OCI-LY1 (cell line): ENCODE measurements around the gene NAXD.
A peak's percentile ranks its signal among the peaks of the same experiment; 100 is the strongest.
"Not testable (repeated sequence)": the region's sequence is repeated elsewhere in the genome, so short reads cannot be mapped to it uniquely, and the experiment has no call there.

Experiments used
- H2AFZ ChIP-seq: fragments of 200-600 bp; sonication (generic), shearing (Covaris generic); 2 replicates; pipeline ENCODE4 v1.6.0; 2014; ENCODE audit warnings: antibody characterized with exemption, mild to moderate bottlenecking, low read length
- H3F3A ChIP-seq: fragments of 200-600 bp; sonication (generic), shearing (Covaris generic); 2 replicates; pipeline ENCODE4 v1.6.0; 2014; ENCODE audit warnings: mild to moderate bottlenecking, antibody characterized with exemption, low read length, moderate library complexity; ENCODE audit not compliant: insufficient read depth
- H3K27ac ChIP-seq: fragments of 200-600 bp; sonication (generic); 2 replicates; pipeline ENCODE4 v1.5.1; 2014; ENCODE audit warnings: low read length, mixed run types, mild to moderate bottlenecking, low read depth; ENCODE audit not compliant: poor library complexity, severe bottlenecking
- H3K27me3 ChIP-seq: fragments of 200-600 bp; sonication (generic); 2 replicates; pipeline ENCODE4 v1.6.0; 2014; ENCODE audit warnings: antibody characterized with exemption, mild to moderate bottlenecking, low read length, moderate library complexity; ENCODE audit not compliant: insufficient read depth
- H3K36me3 ChIP-seq: fragments of 200-600 bp; sonication (generic); 2 replicates; pipeline ENCODE4 v1.6.1; 2014; ENCODE audit warnings: mild to moderate bottlenecking, antibody characterized with exemption, low read length, moderate library complexity, mixed read lengths; ENCODE audit not compliant: insufficient read depth
- H3K4me1 ChIP-seq: fragments of 200-600 bp; sonication (generic); 2 replicates; pipeline ENCODE4 v1.5.1; 2014; ENCODE audit warnings: mild to moderate bottlenecking, low read length, moderate library complexity; ENCODE audit not compliant: insufficient read depth, severe bottlenecking
- H3K4me2 ChIP-seq: fragments of 200-600 bp; sonication (generic), shearing (Covaris generic); 2 replicates; pipeline ENCODE4 v1.6.1; 2014; ENCODE audit warnings: low read length
- H3K4me3 ChIP-seq: fragments of 200-600 bp; sonication (generic); 2 replicates; pipeline ENCODE4 v1.5.1; 2014; ENCODE audit warnings: low read length, low read depth, mild to moderate bottlenecking, mixed read lengths; ENCODE audit not compliant: poor library complexity, severe bottlenecking
- H3K79me2 ChIP-seq: fragments of 200-600 bp; shearing (Covaris generic); 2 replicates; pipeline ENCODE4 v1.6.1; 2016; ENCODE audit warnings: mixed run types, low read length, mixed read lengths; ENCODE audit not compliant: insufficient read depth
- H3K9ac ChIP-seq: fragments of 200-600 bp; sonication (generic), shearing (Covaris generic); 2 replicates; pipeline ENCODE4 v1.6.1; 2014; ENCODE audit warnings: mild to moderate bottlenecking, low read length, mixed read lengths
- H3K9me2 ChIP-seq: fragments of 200-600 bp; sonication (generic), shearing (Covaris generic); 2 replicates; pipeline ENCODE4 v1.6.1; 2014; ENCODE audit warnings: low read depth, mild to moderate bottlenecking, low read length, mixed read lengths
- H3K9me3 ChIP-seq: fragments of 200-600 bp; shearing (Covaris generic); 2 replicates; pipeline ENCODE4 v1.6.1; 2014; ENCODE audit warnings: low read length, mixed read lengths
- H4K20me1 ChIP-seq: fragments of 200-600 bp; sonication (generic), shearing (Covaris generic); 2 replicates; pipeline ENCODE4 v1.6.0; 2016; ENCODE audit warnings: mild to moderate bottlenecking, low read length; ENCODE audit not compliant: insufficient read depth
- EZH2 ChIP-seq: fragments of 200-600 bp; sonication (generic), shearing (Covaris generic); IDR thresholded peaks from 2 replicates; pipeline ENCODE4 v1.8.0; 2017; ENCODE audit warnings: borderline replicate concordance, mixed run types, mild to moderate bottlenecking, antibody characterized with exemption, low read length, moderate library complexity, mixed read lengths
- TF ChIP-seq, protein P1 (sequence below): fragments of 200-600 bp; sonication (generic), shearing (Covaris generic); IDR thresholded peaks from 2 replicates; pipeline ENCODE4 v1.5.1; 2017; ENCODE audit warnings: mild to moderate bottlenecking, antibody characterized with exemption, low read length, moderate library complexity, mixed read lengths

Gene NAXD

GRCh38 chr13:110665491-110666254, 50.3 kb downstream of the NAXD start:
- peaks cover 94% of the 10 kb centered on the region for H3K36me3 ChIP-seq
- H3K79me2 ChIP-seq, result no peaks in the 10 kb centered on the region
- H3K9me2 ChIP-seq, result no peaks in the 10 kb centered on the region
- H2AFZ ChIP-seq, result no peak overlapping the region
- no peaks in the 10 kb centered on the region for H3K27me3 ChIP-seq
- no peaks in the 10 kb centered on the region for H3F3A ChIP-seq
- 0 out of 2 replicates have a peak, but pooled peaks cover 4% of the 10 kb centered on the region for H3K9me3 ChIP-seq
- H3K27ac ChIP-seq, result peak overlapping the region; percentile 75
- peak overlapping the region; percentile 34; the same call in 1 of the 2 replicates for H3K4me2 ChIP-seq
- H3K4me1 ChIP-seq, result peaks cover 22% of the 10 kb centered on the region
- H4K20me1 ChIP-seq, result no peaks in the 10 kb centered on the region
- TF ChIP-seq, protein P1, sequence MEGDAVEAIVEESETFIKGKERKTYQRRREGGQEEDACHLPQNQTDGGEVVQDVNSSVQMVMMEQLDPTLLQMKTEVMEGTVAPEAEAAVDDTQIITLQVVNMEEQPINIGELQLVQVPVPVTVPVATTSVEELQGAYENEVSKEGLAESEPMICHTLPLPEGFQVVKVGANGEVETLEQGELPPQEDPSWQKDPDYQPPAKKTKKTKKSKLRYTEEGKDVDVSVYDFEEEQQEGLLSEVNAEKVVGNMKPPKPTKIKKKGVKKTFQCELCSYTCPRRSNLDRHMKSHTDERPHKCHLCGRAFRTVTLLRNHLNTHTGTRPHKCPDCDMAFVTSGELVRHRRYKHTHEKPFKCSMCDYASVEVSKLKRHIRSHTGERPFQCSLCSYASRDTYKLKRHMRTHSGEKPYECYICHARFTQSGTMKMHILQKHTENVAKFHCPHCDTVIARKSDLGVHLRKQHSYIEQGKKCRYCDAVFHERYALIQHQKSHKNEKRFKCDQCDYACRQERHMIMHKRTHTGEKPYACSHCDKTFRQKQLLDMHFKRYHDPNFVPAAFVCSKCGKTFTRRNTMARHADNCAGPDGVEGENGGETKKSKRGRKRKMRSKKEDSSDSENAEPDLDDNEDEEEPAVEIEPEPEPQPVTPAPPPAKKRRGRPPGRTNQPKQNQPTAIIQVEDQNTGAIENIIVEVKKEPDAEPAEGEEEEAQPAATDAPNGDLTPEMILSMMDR, result no peak
- TF ChIP-seq EZH2, result no peak
- H3K4me3 ChIP-seq, result no peak overlapping the region
- H3K9ac ChIP-seq, result peak overlapping the region; percentile 40; the same call in 1 of the 2 replicates

- peaks cover 22% of the 10 kb centered on the region for H3K4me1 ChIP-seq
- no peaks in the 10 kb centered on the region for H3F3A ChIP-seq
- H3K9me3 ChIP-seq, result 0 out of 2 replicates have a peak, but pooled peaks cover under 1% of the 10 kb centered on the region
- no peaks in the 10 kb centered on the region for H3K27me3 ChIP-seq
- H3K4me3 ChIP-seq, result no peak overlapping the region
- TF ChIP-seq, protein P1, result no peak
- no peak for TF ChIP-seq EZH2
- no peaks in the 10 kb centered on the region for H3K9me2 ChIP-seq
- peak overlapping the region; percentile 34; the same call in 1 of the 2 replicates for H3K4me2 ChIP-seq
- peak overlapping the region; percentile 40; the same call in 1 of the 2 replicates for H3K9ac ChIP-seq
- peak overlapping the region; percentile 75 for H3K27ac ChIP-seq
- no peaks in the 10 kb centered on the region for H3K79me2 ChIP-seq
- H4K20me1 ChIP-seq, result no peaks in the 10 kb centered on the region
- peaks cover 90% of the 10 kb centered on the region for H3K36me3 ChIP-seq
- no peak overlapping the region for H2AFZ ChIP-seq
Measured at GRCh38 chr13:110666255-110666533, 50.8 kb downstream of the NAXD start.

DNA sequence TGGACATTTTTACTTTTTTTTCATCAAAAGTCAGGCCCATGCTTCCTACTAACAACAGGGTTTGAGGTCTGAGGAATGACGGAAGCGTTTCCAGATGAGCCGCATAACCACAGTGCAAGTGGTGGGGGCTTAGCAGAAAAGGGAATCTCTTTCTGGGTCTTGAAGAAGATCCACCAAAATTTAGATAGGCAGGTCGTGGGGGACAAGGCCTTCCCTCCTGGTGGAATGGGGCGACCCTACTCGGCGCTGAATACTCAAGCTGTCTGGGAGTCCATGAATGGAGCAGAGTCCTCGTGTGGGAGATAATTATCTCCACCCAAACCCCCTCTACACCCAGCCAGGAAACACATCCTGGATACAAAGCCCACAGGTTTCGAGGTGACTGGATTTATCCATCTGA, 53.7 kb downstream of the NAXD start:
- H3K9me3 ChIP-seq, result no peaks in the 10 kb centered on the region
- TF ChIP-seq, protein P1, result no peak
- peaks cover 65% of the 10 kb centered on the region for H3K36me3 ChIP-seq
- H3K4me2 ChIP-seq, result no peak overlapping the region
- no peaks in the 10 kb centered on the region for H3K9me2 ChIP-seq
- no peaks in the 10 kb centered on the region for H3F3A ChIP-seq
- no peaks in the 10 kb centered on the region for H3K79me2 ChIP-seq
- H3K4me3 ChIP-seq, result no peak overlapping the region
- no peak overlapping the region for H3K27ac ChIP-seq
- no peak overlapping the region for H2AFZ ChIP-seq
- H4K20me1 ChIP-seq, result no peaks in the 10 kb centered on the region
- no peaks in the 10 kb centered on the region for H3K27me3 ChIP-seq
- H3K4me1 ChIP-seq, result peaks cover 22% of the 10 kb centered on the region
- no peak overlapping the region for H3K9ac ChIP-seq

DNA sequence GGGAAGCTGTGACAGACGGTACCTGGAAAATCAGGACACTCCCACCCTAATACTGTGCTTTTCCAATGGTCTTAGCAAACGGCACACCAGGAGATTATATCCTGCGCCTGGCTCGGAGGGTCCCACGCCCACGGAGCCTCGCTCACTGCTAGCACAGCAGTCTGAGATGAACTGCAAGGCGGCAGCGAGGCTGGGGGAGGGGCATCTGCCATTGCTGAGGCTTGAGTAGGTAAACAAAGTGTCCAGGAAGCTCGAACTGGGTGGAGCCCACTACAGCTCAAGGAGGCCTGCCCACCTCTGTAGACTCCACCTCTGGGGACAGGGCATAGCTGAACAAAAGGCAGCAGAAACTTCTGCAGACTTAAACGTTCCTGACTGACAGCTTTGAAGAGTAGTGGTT, 54.5 kb downstream of the NAXD start:
- not testable (repeated sequence) for H3K27me3 ChIP-seq, H3K9ac ChIP-seq, H3K9me3 ChIP-seq, H2AFZ ChIP-seq, H3K9me2 ChIP-seq, H3F3A ChIP-seq, H3K79me2 ChIP-seq, H3K27ac ChIP-seq, H3K4me2 ChIP-seq, H3K4me3 ChIP-seq, H4K20me1 ChIP-seq
- Histone ChIP-seq H3K36me3 (peaks cover 63% of the 10 kb centered on the region), H3K4me1 (peaks cover 20% of the 10 kb centered on the region)
